ENCODE data around the gene OPRPN.

Gene OPRPN

GRCh38 chr4:70402762-70403161, 5.0 kb downstream of the OPRPN start:
- H3K4me3 ChIP-seq (ENCODE audit: low read depth, low read length) = no peak overlapping the region
- TF ChIP-seq CTCF (IDR thresholded peaks at IDR 0.05; ENCODE audit: insufficient read depth, low read depth, low read length, missing control alignments) = no peak
- no peak for DNase-seq (ENCODE audit: low read depth)

- no peak for DNase-seq (ENCODE audit: low read depth)
- no peak overlapping the region for H3K4me3 ChIP-seq (ENCODE audit: low read depth, low read length)
- TF ChIP-seq CTCF (IDR thresholded peaks at IDR 0.05; ENCODE audit: insufficient read depth, low read depth, low read length, missing control alignments) = no peak
Measured at GRCh38 chr4:70405765-70406164, 8.0 kb downstream of the OPRPN start.

- no peak overlapping the region for H3K4me3 ChIP-seq (ENCODE audit: low read depth, low read length)
- DNase-seq (ENCODE audit: low read depth) = no peak
- no peak for TF ChIP-seq CTCF (IDR thresholded peaks at IDR 0.05; ENCODE audit: insufficient read depth, low read depth, low read length, missing control alignments)
Measured at GRCh38 chr4:70425306-70425705, 27.6 kb downstream of the OPRPN start.

GRCh38 chr4:70426789-70427188, 29.0 kb downstream of the OPRPN start:
- no peak overlapping the region for H3K4me3 ChIP-seq (ENCODE audit: low read depth, low read length)
- TF ChIP-seq CTCF (IDR thresholded peaks at IDR 0.05; ENCODE audit: insufficient read depth, low read depth, low read length, missing control alignments) = no peak
- DNase-seq (ENCODE audit: low read depth) = no peak

- H3K4me3 ChIP-seq (ENCODE audit: low read depth, low read length) = no peak overlapping the region
- no peak for DNase-seq (ENCODE audit: low read depth)
- TF ChIP-seq CTCF (IDR thresholded peaks at IDR 0.05; ENCODE audit: insufficient read depth, low read depth, low read length, missing control alignments) = no peak
Measured at GRCh38 chr4:70437197-70437596, 39.5 kb downstream of the OPRPN start.

GRCh38 chr4:70442474-70442873, 44.7 kb downstream of the OPRPN start:
- no peak for TF ChIP-seq CTCF (IDR thresholded peaks at IDR 0.05; ENCODE audit: insufficient read depth, low read depth, low read length, missing control alignments)
- no peak for DNase-seq (ENCODE audit: low read depth)
- no peak overlapping the region for H3K4me3 ChIP-seq (ENCODE audit: low read depth, low read length)

GRCh38 chr4:70443329-70443728, 45.6 kb downstream of the OPRPN start:
- no peak for DNase-seq (ENCODE audit: low read depth)
- TF ChIP-seq CTCF (IDR thresholded peaks at IDR 0.05; ENCODE audit: insufficient read depth, low read depth, low read length, missing control alignments) = no peak
- H3K4me3 ChIP-seq (ENCODE audit: low read depth, low read length) = no peak overlapping the region

All from GM12865 (cell line).